Natural killer cell treated with Interleukin-12 subunit alpha and Interleukin-12 subunit beta and Interleukin-15 and Interleukin-18, amount 100 ng/mL, for 72 hours (primary cell): ENCODE data around the gene SHQ1. TPM values are rescaled to one million over a fixed set of nuclear protein-coding genes. Genes with fewer than 3 reads are reported as not detected.
"Not testable (repeated sequence)": the region's sequence is repeated elsewhere in the genome, so short reads cannot be mapped to it uniquely, and the experiment has no call there.

Source experiments
- ATAC-seq, 2 donors: fragments of 150-1000 bp; cut with Tn5 transposase in 1 of 2; sonication (Bioruptor Pico), chemical (Tn5 transposase) in 1 of 2; 2 replicates each; pipeline ENCODE4 v1.10.0; 2021
- DNase-seq: peaks from one replicate; pipeline ENCODE4 v3.0.0; 2022; ENCODE audit warnings: low spot score
- H3K27ac Mint-ChIP-seq, 2 donors: 1 replicate in 1 of 2; 2 replicates in 1 of 2; pipeline ENCODE4 v1.8.0; 2022; ENCODE audit warnings: mixed read lengths in 2 of 2, mild to moderate bottlenecking in 1 of 2, moderate library complexity in 1 of 2
- H3K27me3 Mint-ChIP-seq, 2 donors: 1 replicate in 1 of 2; 2 replicates in 1 of 2; pipeline ENCODE4 v1.8.0; 2022; ENCODE audit warnings: mixed read lengths in 2 of 2
- H3K36me3 Mint-ChIP-seq: one replicate; pipeline ENCODE4 v1.8.0; 2022; ENCODE audit warnings: mixed read lengths
- H3K4me1 Mint-ChIP-seq, 2 donors: 1 replicate in 1 of 2; 2 replicates in 1 of 2; pipeline ENCODE4 v1.8.0; 2022; ENCODE audit warnings: low read depth in 2 of 2, mixed read lengths in 2 of 2, mild to moderate bottlenecking in 1 of 2
- H3K4me3 Mint-ChIP-seq: one replicate; pipeline ENCODE4 v1.8.0; 2022; ENCODE audit warnings: mixed read lengths
- H3K9me3 Mint-ChIP-seq: 2 replicates; pipeline ENCODE4 v1.8.0; 2022; ENCODE audit warnings: mixed read lengths
- total RNA-seq, 2 donors: library from RNA; stranded (reverse); gene quantifications; one replicate each; pipeline ENCODE4 v1.2.3, GENCODE V29; 2022

Gene SHQ1
- total RNA-seq, 2 donors from 2014 or later: 28.9 to 59.1 TPM

DNA sequence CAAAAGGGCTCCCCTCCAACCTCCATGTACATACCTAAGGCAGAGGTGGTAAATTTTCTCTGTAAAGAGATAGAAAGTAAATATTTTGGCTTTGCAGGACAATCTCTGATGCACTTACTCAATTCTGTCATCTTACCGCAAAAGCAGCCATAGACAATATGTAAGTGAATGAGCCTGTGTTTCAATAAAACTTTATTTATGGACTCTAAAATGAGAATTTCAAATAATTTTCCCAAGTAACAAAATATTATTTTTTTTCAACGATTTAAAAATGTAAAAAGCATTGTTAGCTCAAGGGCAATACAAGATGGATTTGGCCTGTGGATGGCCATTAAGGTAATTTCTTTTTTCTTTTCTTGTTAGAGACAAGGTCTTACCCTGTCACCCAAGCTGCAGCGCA is 44.7 kb downstream of the SHQ1 start:
- Mint-ChIP-seq H3K27me3 (no peaks in the 10 kb centered on the region), H3K27ac (no peak overlapping the region), H3K36me3 (no peaks in the 10 kb centered on the region), H3K9me3 (no peaks in the 10 kb centered on the region), H3K4me3 (no peak overlapping the region), H3K4me1 (no peaks in the 10 kb centered on the region)
- DNase-seq: no peak
- no peak for ATAC-seq

DNA sequence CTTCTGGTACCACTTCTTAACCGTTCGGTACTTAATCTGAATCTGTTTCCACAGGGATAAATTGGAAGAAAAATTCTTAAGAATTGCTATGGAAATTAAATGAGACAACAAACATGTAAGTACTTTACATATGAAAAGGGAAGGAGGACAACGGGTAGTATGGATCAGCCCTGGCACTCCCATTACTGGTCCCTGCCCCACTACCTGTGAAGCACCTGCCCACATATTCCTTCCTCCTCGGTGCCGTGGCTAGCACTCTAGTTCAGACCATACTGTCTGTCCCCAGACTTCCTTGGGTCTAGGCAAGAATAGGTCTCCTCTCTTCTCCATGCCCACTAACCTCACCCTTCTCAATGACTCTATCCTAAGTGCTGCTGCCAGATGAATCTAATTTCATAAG is 46.2 kb downstream of the SHQ1 start:
- no peaks in the 10 kb centered on the region for H3K27me3 Mint-ChIP-seq
- peaks cover 4% of the 10 kb centered on the region for H3K36me3 Mint-ChIP-seq
- no peak overlapping the region for H3K27ac Mint-ChIP-seq
- ATAC-seq: peak in 1 of 2 donors; percentile 20
- no peak for DNase-seq
- H3K4me1 Mint-ChIP-seq: no peaks in the 10 kb centered on the region
- H3K9me3 Mint-ChIP-seq: no peaks in the 10 kb centered on the region
- H3K4me3 Mint-ChIP-seq: no peak overlapping the region

DNA sequence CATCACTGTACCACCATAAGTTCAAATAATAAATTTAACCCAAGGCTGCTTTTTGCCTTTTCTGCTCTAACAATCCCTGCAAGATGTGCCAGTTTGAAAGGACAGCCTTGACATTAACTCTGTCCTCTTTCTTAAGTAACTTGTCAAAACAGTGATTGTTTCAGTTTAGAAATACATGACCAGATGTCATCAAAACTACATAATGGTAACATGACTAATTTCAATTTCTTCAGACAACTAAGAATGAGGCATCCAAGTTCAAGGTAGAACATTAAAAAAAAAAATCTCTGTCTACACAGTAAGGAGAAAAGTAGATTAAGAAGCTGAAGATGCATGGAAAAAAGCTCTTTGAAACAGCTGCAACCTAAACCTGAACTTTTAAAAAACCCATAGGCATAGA is 47.4 kb downstream of the SHQ1 start:
- no peaks in the 10 kb centered on the region for H3K9me3 Mint-ChIP-seq
- H3K27ac Mint-ChIP-seq: no peak overlapping the region
- ATAC-seq: no peak

DNA sequence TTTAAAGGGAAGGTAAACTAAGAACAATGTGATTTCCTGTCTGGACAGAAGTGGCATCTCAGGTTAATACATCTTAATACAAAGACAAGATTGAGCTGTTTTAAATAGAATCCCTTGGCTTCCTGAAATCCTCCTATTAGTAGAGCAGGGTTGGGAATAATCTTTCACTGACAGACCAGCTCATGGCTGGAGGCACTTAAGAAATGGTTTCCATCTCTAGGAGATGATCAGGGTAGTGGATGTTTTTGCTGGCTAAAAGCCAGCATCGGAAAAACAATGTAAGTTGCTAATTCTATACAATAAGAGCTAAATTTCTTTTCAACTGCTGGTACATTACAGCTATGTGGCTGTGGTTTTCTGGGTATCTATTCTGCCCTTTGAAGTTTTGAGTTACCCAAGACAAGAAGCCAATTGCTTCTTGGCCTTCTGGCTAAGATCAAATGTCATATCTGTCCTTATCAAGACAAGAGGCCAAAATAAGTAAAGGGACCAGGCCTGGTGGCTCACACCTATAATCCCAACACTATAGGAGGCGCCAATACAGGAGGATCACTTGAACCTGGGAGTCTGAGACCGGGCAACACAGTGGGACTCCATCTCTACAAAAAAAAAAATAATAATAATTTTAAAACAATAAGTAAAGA is 49.6 kb downstream of the SHQ1 start:
- no peak for DNase-seq
- H3K36me3 Mint-ChIP-seq: peaks cover 4% of the 10 kb centered on the region
- H3K4me3 Mint-ChIP-seq: no peak overlapping the region
- H3K27ac Mint-ChIP-seq: no peak overlapping the region
- no peaks in the 10 kb centered on the region for H3K27me3 Mint-ChIP-seq
- ATAC-seq: no peak
- no peaks in the 10 kb centered on the region for H3K9me3 Mint-ChIP-seq
- H3K4me1 Mint-ChIP-seq: no peaks in the 10 kb centered on the region

More for the DNA sequence above, 47.4 kb downstream of the SHQ1 start:
- H3K36me3 Mint-ChIP-seq: peaks cover 4% of the 10 kb centered on the region
- H3K4me1 Mint-ChIP-seq: no peaks in the 10 kb centered on the region
- DNase-seq: no peak
- no peak overlapping the region for H3K4me3 Mint-ChIP-seq
- no peaks in the 10 kb centered on the region for H3K27me3 Mint-ChIP-seq

DNA sequence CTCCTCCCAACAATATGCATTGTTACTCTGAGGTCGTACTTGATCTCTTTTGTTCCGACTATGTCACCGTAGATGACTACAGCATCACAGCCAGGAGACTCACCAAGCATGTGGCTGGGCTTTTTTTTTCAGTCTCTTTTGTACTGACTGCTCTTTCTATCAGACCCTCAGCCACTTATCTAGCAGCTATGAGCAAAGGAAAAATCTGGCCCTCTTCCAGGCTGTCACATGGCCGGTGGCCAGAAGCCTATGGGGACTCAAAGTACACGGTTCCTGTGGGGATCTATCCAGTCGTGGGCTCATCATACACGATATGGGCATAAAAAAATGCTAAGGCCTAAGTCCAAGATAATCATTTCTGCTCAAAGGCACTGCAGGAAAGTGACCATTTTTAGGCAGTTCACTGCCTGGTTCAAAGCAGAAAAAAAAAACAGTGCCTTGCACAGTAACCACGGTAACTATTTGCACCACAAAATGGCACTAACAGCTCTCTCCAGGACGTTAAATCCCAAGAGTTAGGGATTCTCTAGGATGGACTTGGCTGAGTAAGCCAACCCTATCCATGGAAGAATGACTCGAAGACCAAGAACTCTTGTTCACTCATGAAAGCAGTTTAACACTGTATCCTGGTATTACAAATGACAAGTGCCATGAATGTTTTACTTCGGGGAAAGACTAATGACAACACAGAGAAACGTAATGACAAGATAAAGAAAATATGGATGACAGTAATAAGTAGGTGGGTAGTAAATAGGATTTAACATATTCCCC is 50.3 kb downstream of the SHQ1 start:
- DNase-seq: no peak
- no peak overlapping the region for H3K4me3 Mint-ChIP-seq
- H3K27me3 Mint-ChIP-seq: no peaks in the 10 kb centered on the region

DNA sequence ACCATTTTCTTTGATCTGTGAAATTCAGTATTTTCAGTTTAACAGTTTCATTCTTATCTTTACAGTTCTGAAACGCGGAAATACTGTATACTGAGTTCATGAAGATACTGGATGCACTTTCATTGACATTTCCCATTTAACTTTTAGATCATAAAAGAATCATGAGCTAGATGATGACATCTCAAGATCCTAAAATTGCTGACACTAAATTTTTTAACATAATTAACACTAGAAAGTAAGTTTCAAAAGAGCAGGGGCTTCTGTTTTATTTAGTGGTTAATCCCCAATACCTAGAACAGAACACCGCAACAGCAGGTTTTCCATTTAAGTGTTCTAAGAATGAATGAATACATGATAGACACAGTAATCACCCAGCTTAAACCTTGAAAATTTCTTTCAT is 54.2 kb downstream of the SHQ1 start:
- Mint-ChIP-seq H3K9me3 (no peaks in the 10 kb centered on the region), H3K4me3 (no peak overlapping the region), H3K4me1 (peaks cover 4% of the 10 kb centered on the region in 2 donors), H3K27me3 (no peaks in the 10 kb centered on the region), H3K36me3 (peaks cover 22% of the 10 kb centered on the region), H3K27ac (no peak overlapping the region)
- ATAC-seq (no peak), DNase-seq (no peak)

More for the DNA sequence above, 50.3 kb downstream of the SHQ1 start:
- Mint-ChIP-seq H3K4me1 (no peaks in the 10 kb centered on the region), H3K36me3 (peaks cover 4% of the 10 kb centered on the region), H3K9me3 (no peaks in the 10 kb centered on the region), H3K27ac (no peak overlapping the region)
- no peak for ATAC-seq

DNA sequence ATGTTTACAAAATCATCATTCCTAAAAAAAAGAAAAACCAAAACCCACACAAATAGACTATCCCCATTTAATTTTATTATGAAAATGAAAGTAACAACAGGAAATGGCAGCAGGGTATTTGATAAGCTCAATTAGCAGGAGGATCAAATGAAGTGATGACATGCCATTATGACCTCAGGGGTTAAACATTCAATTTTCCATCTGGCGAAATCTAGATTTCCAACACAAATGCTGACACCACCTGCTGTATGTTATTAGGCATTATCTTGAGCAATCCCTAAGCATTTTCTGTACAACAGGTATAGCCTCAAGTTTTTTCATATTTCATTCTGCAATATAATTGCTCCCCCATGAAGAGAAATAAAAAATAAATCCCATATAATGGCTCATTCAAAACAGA is 57.1 kb downstream of the SHQ1 start:
- Mint-ChIP-seq H3K4me3 (no peak overlapping the region), H3K9me3 (no peaks in the 10 kb centered on the region), H3K27me3 (no peaks in the 10 kb centered on the region), H3K36me3 (peaks cover 18% of the 10 kb centered on the region), H3K4me1 (peaks cover 4% of the 10 kb centered on the region in 2 donors), H3K27ac (no peak overlapping the region)
- ATAC-seq: no peak
- no peak for DNase-seq

DNA sequence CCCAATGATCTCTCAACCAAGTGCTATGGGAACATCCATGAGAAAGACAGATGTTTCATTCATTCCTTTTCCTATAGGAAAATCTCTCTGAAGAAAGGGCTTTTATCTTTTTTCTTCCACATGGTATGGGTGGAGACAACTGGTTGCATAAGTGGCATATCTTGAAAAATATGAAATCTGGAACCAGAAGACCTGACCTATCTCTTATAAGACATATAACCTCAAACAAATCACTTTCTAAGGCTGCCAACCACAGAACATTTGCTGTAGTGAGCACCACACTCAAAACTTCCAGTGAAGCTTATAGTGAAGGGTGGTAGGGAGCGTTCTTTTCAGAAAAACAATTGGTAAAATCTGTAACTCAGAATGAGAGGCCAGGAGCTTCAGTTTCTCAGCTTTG is 58.5 kb downstream of the SHQ1 start:
- H3K4me3 Mint-ChIP-seq: no peak overlapping the region
- no peak overlapping the region for H3K27ac Mint-ChIP-seq

DNA sequence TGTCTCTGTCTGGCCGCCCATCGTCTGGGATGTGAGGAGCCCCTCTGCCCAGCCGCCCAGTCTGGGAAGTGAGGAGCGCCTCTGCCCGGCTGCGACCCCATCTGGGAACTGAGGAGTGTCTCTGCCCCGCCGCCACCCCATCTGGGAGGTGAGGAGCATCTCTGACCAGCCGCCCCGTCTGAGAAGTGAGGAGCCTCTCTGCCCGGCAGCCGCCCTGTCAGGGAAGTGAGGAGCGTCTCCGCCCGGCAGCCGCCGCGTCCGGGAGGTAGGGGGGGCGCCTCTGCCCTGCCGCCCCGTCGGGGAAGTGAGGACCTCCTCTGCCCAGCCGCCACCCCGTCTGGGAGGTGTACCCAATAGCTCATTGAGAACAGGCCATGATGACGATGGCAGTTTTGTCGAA is 60.0 kb downstream of the SHQ1 start:
- H3K27me3 Mint-ChIP-seq, H3K4me3 Mint-ChIP-seq, H3K27ac Mint-ChIP-seq, DNase-seq, H3K4me1 Mint-ChIP-seq, ATAC-seq, H3K9me3 Mint-ChIP-seq: not testable (repeated sequence)
- peaks cover 18% of the 10 kb centered on the region for H3K36me3 Mint-ChIP-seq

More for the DNA sequence above, 58.5 kb downstream of the SHQ1 start:
- peaks cover 4% of the 10 kb centered on the region in 2 donors for H3K4me1 Mint-ChIP-seq
- H3K9me3 Mint-ChIP-seq: no peaks in the 10 kb centered on the region
- peaks cover 18% of the 10 kb centered on the region for H3K36me3 Mint-ChIP-seq
- ATAC-seq (no peak), DNase-seq (no peak)
- no peaks in the 10 kb centered on the region for H3K27me3 Mint-ChIP-seq

DNA sequence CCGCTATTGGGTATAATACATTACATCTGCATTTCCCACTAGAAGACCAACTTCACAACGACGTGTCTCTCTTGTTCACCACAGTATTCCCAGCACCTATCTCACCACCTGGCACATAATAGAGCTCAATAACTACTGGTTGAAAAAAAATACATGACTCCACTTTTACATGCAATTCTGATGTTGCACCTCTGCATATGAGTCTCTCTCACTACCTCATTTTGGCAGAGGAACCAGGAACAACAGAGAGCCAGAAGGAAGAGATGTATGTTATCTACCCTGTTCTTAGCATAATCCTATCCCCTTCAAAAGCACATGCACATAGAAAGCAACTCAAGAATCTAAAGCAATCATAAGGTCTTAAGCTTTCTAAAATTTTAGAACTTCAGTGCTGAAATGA is 61.6 kb downstream of the SHQ1 start:
- H3K36me3 Mint-ChIP-seq: peaks cover 7% of the 10 kb centered on the region
- H3K4me1 Mint-ChIP-seq: peaks cover 4% of the 10 kb centered on the region in 2 donors
- no peaks in the 10 kb centered on the region for H3K27me3 Mint-ChIP-seq
- no peak overlapping the region for H3K4me3 Mint-ChIP-seq
- DNase-seq: no peak
- ATAC-seq: no peak
- H3K9me3 Mint-ChIP-seq: no peaks in the 10 kb centered on the region
- no peak overlapping the region for H3K27ac Mint-ChIP-seq

DNA sequence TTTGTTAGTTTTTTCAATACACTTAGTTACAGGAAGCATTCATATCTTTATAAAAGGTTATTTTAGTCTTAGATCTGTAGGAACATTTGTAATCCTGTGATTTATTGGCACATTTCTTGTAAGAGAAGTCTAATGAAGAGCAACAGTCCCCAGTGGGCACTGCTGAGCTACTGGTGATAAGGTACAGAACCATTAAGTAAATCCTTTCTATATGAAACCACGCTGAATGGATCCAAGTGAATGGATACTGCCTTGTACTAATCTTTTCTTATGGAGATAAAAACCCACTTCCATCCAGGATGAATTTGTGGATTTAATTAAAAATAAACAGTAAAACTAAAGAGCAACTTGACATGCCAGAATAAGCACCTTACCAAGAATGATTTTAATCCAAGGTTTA is 64.0 kb downstream of the SHQ1 start:
- no peak overlapping the region for H3K4me3 Mint-ChIP-seq
- no peaks in the 10 kb centered on the region for H3K9me3 Mint-ChIP-seq
- no peak for DNase-seq
- no peaks in the 10 kb centered on the region for H3K27me3 Mint-ChIP-seq
- no peaks in the 10 kb centered on the region for H3K4me1 Mint-ChIP-seq
- no peak overlapping the region for H3K27ac Mint-ChIP-seq
- H3K36me3 Mint-ChIP-seq: no peaks in the 10 kb centered on the region
- no peak for ATAC-seq

DNA sequence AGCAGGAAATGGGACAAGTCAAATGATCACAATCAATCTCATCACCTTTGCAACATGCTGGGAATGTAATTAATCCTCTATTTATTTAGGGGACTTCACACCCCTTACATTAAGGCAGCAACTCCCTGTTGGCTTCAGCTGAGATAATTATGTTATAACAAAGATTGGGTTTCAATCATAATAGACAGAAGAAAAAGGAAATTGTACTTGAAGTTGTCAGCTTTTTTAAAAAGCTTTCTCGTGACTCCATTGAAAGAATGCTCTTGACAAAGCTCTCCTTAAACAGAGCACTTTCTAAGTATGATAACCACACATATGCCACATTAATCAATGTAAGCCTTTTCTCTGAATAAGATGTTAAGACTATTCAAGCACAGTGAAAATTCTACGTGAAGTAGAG is 65.7 kb downstream of the SHQ1 start:
- no peaks in the 10 kb centered on the region for H3K4me1 Mint-ChIP-seq
- H3K9me3 Mint-ChIP-seq: no peaks in the 10 kb centered on the region
- no peaks in the 10 kb centered on the region for H3K36me3 Mint-ChIP-seq

DNA sequence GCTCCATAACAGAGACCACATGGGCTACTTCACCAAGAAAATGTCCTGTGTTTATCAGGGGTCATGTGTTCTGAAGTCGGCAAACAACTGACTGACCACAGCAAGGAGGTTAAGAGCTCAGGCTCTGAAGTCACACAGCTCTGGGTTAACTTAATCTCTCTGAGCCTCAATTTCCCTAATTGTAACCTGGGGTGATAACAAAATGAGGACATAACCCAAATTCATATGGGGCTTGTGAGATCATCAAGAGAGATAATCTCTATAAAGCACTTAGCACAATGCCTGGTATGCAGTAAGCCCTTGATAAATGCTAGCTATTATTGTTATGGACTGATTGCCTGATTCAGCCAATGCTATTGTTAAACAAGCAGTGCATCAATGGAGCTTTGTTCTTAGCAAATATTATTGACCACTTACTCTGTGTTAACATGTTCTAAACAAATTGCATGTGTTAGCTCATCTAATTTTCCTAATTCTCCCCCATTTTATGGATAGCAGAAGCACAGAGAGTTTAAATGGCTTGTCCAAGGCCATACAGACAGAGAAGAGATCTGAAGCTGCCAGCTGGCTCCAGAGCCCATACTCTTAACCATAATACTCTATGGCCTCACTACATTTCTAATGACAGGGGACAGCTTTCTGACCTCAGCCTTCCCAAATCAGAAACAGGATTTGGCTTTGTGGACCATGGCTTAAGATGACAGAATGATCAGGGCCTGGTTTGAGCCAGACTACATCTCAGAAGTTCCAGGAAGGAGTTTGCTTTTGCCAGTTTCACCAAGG is 78.3 kb downstream of the SHQ1 start:
- Mint-ChIP-seq H3K27me3 (no peaks in the 10 kb centered on the region), H3K4me1 (no peaks in the 10 kb centered on the region), H3K27ac (no peak overlapping the region), H3K36me3 (no peaks in the 10 kb centered on the region), H3K4me3 (no peak overlapping the region), H3K9me3 (no peaks in the 10 kb centered on the region)
- no peak for ATAC-seq
- DNase-seq: no peak

More for the DNA sequence above, 65.7 kb downstream of the SHQ1 start:
- DNase-seq: no peak
- Mint-ChIP-seq H3K27ac (no peak overlapping the region), H3K27me3 (no peaks in the 10 kb centered on the region), H3K4me3 (no peak overlapping the region)
- ATAC-seq: no peak

DNA sequence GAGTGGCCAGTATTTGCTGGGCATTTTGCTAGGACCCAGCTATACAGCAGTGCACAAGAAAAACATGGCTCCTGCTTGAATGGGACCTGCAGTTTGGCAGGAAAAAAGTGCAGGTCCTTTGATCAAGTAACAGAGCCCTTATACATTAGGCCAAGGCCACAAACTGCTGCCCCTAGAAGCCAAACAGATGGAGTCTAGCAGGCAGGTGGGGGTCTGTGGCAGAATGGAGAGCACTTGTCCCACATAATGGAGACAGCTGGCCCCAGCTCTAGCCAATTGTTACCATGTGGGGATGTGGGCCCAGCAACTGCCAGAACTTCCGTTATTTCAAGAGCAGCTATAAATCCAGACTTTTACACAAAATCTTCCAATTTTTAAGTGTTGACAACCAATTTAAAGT is 79.3 kb downstream of the SHQ1 start:
- no peak for ATAC-seq
- DNase-seq: no peak
- Mint-ChIP-seq H3K4me3 (no peak overlapping the region), H3K4me1 (no peaks in the 10 kb centered on the region), H3K9me3 (no peaks in the 10 kb centered on the region), H3K36me3 (no peaks in the 10 kb centered on the region), H3K27ac (no peak overlapping the region), H3K27me3 (no peaks in the 10 kb centered on the region)
